ENCODE measurements around the gene CYLD.

GRCh38 chr16:50837324-50837723 lies 95.4 kb downstream of the CYLD start:
- TF ChIP-seq YY1 (IDR thresholded peaks at IDR 0.05; ENCODE audit: insufficient read depth, insufficient read length), result no peak
- TF ChIP-seq ZNF274 (IDR thresholded peaks at IDR 0.05; ENCODE audit: low read depth, low read length), result no peak
- TF ChIP-seq SUZ12 (IDR thresholded peaks at IDR 0.05; ENCODE audit: extremely low read depth, insufficient read depth, insufficient read length), result no peak
